CD4-positive, alpha-beta T cell treated with Interleukin-15 for 4 hours (primary cell): ENCODE results near the gene LHX6.

Source experiments
- DNase-seq: peaks from one replicate; pipeline ENCODE4 v3.0.0-alpha.2; 2020; ENCODE audit warnings: low spot score

LHX6 gene

DNA sequence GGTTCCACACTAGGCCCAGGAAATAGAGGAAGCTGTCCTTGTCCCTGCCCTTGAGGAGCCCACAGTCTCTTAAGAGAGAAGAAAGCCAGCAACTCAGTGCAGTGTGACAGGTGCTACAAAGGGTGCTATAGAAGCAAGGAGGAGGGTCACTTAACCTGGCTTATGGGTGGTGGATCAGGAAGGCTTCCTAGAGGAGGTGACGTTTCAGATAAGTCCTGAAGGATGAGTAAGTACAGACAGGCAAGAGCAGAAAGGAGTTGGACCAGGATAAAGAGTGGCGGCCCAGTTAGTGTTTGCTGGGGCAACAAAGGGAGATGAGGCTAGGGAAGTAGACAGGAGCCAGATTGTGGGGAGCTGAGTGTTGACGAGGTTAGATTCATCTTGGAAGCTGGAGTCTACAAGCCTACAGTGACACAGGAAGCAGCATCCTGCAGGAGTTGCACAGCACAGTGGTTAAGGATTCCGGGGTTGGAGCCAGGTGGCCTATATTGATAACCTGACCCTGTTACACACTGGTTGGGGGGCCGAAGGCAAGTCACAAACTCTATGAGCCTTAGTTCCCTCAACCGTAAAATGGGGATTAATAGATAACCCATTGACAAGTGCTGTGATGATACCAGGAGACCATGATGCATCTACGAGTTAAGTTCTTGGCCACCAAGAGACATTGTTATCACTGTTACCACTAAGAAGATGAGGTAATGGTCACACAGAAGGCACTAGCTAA, 5.4 kb upstream of the LHX6 start:
- no peak for DNase-seq

DNA sequence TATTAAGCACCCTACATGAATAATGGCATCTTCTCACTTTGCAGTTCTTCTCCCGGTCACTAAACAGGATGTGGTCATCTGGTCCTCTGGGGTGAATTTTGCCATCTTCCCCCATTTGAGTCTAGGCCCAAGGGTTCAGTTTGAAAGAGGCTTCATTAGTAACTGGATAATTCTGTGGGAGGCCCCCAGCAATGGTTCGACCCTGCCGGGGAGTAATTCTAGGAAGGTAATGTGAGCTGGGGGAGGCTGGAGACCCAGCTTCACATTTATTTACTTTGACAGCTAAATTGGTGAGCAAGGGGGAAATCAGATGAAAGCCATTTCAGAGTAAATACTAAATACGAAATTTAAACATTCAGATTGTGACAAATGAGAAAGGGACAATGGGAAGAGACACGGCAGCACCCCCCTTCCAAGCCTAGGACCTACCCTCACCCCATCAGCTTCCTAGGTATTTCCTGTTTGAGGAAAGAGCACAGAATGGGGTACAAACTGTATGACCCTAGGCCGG, 4.1 kb upstream of the LHX6 start:
- DNase-seq: no peak

DNA sequence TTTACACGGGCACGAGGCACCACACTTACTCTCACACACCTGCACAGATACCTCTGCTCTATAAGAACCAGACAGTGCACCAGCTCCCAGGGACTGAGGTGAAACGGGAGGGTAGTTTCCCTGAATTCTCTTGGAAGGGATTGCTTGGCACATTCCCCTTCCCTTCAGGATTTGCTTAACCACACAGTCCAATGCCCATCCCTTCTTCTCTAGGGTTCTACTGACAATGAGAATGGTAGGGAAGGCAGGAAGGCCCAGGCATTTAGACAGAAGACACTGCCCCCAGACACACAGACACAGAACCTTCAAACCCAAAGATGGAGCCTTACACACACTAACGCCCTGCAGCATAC, 704 bp upstream of the LHX6 start:
- DNase-seq: no peak

DNA sequence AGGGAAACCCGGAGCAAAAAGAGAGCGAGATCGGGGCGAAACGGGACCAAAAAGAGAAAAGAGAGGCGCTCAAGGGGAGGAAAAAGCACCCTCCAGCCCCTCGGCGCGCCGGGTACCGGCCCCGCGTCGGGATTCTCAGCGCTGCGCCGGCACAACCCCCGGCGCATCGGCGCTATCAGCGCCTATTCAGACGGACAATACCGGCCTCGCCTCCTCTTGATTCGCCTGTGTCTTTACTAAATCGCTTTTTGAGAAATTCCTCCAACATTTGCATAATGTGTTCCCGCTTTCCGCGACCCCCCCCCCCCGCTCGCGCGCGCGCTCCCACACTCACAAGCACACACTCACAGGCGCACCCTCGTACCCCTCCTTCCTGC, 578 bp downstream of the LHX6 start:
- no peak for DNase-seq

DNA sequence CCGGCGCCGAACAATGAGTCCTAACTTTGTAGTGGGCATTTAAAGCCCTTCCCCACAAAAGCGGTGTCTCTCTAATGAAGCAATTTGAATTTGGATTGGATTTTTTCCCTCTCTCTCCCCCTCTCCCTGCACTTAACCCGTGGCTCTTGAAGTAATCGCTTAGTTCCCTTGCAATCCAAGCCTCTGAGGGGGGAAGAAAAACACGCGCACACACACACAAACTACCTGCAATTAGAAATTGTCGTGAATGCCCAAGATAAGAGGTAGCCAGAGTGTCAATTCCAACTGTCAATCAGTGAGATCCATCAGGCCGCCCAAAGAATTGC, 1.2 kb downstream of the LHX6 start:
- no peak for DNase-seq

DNA sequence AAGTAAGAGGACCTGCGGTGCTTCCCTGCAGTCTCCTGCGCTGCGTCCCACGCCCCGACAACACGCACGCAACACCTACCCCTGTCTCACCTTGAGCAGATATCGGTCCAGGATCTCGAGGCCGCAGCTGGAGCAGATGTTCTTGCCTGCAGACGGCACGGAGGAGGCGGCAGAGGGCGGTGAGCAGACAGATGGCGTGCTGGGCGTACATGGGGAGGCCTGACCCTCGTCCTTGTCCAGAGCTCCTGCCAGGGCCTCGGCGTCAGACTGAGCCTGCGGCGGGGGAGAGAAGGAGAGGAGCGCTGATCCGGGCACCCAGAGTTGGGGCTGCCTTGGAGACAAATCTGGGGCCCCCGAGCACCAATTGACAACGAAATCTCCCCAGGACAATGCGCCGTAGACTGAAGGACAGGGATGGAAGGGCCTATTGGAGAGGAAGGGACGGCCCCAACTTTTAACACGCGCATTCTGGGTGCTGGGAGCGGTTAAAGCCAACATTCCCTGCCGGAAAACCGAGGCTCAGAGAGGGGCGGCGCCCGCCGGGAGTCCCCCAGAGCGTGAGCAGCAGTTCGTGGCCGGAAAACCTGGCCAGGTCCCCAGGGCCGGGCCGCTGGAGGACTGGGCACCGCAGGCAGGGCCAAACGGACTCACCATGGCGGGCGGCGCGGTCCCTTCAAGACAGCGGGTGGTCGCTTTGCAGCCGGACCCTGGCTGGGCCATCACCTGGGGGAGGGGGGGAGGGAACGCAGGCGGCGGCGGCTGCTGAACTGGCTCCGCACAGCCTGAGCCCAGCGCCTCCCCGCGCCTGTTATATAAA, 1.8 kb downstream of the LHX6 start:
- DNase-seq: no peak

DNA sequence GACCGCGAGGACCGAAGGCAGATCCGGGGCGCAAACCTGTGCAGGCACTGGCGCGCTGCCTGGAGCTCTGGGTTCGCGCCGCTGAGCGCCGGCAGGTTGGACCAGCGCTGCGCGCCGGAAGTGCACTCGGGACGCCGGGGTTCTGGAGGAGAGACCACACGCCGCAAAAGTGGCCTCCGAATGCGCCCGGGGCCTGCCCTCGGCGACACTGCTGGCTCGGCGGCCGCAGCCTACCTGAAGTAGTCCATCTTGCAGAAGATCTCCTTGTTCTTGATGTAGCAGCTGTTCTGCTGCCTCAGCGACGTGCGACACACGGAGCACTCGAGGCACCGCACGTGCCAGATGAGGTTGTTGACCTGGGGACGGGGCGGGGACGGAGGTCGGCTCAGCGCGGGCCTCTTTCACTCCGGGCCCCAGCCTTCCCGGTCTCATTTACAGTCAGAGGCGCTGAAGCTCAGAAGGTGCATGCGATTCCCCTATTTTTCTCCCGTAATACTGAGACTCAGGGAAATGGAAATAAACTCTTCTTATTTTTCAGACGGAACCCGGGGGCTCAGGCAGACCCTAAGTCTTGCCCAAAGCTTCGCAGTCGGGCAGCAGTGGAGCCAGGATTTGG, 2.5 kb downstream of the LHX6 start:
- DNase-seq: no peak

DNA sequence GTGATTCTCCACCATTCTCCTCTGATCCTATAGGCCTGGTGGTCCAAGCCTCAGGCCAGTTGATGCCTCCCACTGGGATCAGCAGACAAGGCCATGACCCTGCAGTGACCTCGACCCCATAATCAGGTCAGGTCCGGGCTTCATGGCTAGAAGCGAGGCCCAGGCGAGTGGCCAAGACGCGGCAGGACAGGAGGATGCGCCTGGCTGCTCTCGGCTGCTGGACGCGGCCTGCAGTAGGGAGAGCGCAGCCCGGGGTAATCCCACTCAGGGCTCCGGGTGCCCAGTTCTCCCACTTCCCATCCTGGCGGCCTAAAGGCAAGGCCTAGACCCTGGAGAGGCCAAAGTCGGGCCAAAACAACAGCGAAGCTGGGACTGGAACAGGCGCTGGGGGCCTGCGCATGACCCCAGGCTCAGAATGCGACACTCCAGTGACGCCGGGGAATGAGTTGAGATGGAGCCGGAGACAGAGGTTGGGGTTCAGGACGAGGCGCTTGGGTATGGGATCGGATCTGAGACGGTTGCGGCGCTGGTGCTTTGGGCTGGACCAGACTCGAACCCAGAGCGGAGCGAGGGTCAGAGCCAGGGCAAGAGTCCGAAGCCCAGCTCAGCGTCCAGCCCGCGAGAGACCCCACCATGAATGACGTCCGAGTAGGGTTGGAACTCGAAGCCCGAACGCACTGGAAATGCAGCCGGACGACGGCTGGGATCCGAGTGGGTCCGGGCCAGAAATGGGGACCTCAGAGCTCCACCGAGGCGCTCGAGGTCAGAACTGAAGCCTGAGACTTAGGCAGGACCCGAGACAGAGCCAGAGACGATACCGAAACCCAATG, 3.2 kb downstream of the LHX6 start:
- DNase-seq: no peak

DNA sequence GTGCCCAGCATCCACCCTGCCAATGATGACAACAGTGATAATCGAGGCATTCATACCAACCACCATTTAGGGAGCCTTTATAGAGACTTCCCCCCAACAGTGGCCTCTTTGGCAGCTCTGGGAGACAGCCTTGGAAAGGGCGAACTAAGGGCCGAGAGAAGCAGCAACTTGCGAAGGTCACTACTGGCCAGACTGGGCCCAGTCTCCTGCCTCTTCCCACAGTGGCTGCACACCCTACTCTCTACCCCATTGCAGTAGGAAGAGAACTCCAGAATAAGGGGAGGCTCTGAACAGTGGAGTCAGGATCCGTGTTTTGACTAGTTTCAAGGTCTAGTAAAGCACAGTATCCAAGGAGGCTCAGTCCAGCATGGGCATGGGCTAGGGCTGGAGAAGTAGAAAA, 5.3 kb downstream of the LHX6 start:
- DNase-seq: no peak

DNA sequence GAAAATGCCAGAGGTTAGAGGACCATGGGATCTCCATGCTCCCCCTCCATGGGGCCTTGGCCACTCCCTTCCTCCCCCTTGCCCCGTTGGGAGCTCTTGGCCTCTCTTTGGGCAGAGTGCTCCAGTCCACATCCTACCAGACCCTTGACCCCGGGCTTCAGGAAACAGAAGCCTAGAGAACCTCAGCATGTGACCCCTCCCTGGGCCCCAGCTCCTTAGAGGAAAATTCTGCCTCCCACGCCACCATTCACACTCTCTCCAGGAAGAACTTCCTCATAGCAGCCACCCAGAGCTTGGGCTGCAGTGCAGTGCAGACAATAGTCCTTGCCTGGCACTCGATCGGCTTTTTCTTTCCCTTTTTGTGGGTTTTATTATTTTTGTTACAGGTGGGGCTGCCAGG, 6.0 kb downstream of the LHX6 start:
- DNase-seq: no peak

DNA sequence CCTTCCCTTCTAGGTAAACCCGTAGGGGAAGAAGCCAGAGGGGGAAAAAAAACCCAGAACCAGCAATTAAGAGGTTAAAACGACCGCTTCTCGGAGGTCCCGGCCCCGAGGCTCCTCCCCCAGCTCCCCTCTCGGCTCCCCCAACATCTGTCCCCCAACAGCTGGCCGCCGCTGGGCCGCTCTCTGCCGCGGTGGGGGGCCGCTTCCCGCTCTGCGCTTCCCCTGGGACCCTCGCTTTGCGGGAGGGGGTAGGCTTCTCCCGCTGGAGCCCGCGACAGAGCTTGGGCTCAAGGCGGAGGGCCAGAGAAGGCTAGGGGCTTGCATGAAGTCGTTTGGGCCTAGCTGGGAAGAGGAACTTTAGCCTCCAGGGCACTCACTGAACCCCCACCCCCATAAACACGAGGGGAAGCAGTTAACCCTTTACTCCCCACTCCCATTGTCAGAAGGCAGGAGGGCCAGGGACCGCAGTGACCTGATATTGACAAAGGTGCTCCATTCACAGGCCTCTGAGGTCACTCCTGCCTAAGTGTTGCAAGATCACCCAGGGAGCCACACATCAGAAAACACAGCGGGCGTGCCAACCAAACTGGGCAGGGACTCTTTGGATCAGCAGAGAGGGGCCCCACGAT, 7.5 kb downstream of the LHX6 start:
- DNase-seq: no peak

DNA sequence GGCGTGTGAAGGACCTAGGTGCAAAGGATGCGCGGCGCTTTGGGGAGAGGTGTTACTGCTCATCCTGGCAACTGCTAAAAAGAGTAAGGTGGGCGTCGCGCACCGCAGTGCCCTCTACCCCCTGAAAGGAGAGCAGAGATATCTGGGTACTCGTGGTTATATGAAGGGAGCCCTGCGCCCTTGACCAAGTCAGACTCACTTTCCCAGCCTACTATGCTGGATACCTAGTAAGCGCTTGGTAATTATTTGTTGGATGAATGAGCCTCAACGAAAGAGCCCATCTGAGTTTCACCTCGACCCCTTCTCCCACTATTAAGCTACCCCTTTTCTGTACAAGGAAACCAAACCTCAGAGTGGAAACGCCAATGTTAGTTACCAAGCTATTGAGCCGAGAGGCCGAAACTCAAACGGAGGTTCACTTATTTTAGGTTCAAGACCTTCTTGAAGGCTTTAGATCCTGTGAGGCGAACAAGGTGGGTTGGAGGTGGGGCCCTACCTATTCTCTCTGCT, 8.0 kb downstream of the LHX6 start:
- no peak for DNase-seq

DNA sequence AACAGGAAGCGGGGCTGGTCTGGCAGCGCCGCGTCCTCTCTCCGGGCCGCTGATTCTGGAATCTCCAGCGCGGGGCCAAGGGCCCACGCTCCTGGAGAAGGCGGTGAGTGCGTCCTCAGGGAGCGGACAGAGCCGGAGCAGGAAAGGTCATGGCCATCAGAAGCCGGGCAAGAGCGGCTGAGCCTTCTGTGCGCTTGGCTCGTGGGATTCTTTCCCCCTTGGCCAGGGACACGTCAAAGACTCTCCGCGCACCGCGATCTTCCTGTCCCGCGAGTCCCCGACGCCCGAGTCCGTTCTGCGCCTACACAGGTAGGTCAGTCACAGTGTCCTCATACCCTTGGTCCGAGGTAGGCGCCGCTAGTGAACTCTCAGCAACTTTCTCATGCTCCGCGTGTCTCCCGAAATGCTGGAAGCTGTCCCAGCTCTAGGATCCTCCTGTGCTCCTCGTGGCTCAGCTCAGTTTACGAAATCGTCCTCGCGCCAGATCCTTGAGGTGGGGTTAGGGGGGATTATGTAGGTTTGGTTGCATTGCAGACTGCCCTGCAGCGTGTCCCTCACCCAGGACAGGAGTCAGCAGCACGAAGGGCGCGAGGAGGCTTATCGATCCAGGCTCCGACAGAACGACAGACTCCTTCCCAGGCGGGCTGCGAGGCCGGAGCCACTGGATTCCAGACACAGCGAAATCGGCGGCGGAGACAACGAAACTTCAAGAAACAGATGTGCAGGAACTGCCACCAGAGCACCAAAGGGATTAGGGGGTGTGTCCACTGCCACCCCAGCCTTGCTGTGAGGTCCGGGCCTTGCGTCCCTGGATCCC, 8.7 kb downstream of the LHX6 start:
- DNase-seq: no peak

DNA sequence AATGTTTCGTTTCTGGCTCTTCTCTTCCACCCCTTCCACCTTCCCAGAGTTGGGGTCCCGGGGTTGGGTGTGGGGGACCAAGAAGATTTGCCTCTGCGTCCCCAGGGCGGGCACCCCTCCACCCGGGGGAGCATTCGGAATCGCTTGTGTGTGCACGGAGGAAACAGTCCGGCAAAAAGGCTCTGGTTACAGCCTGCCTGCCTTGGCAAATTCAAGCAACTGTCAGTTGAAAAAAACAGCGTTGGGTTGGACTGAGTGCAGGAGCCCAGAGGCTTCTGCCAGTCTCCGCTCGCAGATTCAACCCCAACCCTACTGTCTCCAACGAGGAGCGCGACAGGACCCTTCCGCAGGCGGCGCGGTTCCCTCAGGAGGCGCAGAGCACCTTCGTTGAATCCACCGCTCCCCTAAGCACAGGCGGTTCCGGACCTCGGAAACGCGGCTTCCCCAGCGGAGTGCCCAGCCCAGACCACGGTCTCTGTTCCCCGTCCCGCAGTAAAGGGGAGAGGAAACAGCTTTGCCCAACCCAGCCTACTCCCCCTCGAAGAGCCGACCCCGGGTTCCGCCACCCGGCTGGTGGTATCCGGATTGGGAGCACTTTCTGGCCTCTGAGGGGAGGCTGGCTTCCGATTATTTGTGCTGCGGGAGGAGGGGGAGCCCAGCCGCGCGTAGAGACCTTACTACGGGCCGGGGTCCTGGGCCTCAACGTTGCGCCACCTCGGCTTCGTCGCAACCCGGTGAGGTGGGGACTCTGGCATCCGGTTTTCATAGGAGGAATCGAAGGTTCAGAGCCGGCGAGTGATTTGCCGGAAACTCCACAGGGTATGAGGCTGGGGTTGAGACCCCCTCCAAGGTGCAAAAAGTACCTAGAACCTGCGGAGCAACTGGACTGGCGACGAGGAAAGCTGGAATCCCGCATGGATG, 9.6 kb downstream of the LHX6 start:
- no peak for DNase-seq

DNA sequence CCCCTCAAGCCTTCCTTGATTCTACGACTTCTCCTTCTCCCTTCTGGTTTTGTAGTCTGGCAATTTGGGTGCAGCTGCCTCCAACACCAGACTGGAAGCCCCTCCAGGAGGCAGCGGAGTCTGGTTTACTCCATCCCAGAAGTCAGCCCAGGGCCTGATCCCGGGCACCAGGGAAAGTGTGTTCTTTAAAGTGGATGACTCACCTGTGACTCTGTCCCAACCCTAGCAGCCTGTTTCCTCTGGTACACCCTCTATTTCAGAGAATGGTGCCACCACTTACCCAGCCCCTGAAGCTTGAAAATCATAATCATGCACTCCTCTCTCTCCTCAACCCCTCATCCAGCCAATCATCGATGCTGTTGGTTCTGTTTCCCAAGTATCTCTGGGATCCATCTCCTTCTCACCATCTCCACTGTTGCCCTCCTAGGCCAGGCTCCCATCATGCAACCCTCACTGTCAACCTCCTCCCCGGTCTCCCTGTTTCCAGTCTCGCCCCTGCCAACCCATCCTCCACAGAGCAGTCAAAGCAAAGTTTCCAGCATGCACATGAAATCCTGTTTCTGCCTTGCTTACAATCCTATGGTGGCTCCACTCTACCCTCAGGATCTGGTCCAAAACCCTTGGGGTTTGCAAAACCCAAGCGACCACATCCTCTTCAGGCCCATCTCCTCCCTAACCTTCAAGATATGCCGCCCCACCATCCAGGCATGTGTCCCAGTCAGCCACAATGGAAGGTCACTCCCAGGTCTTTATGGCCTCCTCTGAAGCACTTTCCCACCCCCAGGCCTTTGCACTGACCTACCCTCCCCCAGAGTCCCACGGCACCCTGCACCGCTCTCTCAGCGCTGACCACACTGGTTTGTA, 10.5 kb downstream of the LHX6 start:
- no peak for DNase-seq

DNA sequence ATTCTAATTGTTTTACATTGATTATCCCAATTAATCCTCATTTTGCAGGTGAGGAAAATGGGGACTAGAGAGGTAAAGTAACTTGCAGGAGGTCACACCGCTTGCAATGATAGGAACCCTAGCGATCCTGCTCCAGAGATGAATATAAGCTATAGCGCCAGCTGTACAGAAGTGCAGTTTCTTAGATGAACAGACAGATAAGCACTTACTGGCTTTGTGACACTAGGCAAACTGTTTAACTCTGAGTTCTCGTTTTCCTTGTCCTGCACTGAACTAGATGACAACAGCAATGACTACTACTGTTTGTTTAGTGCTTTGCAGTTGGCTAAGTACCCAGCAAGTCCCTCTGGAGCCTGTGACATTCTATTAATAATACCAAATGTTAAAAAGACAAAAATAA, 11.1 kb downstream of the LHX6 start:
- DNase-seq: no peak

DNA sequence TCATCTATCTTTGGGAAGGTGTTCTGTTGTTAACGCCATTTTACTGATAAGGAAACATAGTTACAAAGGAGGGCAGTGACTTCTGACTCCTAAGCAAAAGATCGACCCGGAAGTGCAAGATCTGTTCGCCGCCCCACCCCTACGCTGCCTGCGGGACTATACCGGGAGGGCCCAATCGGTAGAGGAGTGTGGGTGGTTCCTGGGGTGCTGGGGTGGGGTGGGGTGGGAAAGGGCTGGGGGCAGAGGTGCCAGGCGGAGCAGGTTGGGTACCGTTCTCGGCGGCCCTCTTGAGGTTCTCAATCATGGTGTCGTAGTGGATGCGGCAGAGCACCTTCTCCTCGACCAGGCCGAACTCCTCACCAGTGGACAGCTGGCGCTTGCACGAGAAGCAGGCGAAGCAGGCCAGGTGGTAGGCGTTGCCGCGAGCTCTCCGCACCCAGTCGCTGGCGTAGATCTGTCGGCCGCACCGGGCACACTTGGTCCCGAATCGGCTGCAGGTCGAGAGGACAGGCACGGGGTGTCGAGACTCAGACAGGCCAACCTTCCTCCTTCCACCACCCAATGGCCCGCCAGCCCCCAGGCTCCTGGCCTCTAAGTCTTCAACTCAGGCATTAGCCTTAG, 11.8 kb downstream of the LHX6 start:
- DNase-seq: no peak

DNA sequence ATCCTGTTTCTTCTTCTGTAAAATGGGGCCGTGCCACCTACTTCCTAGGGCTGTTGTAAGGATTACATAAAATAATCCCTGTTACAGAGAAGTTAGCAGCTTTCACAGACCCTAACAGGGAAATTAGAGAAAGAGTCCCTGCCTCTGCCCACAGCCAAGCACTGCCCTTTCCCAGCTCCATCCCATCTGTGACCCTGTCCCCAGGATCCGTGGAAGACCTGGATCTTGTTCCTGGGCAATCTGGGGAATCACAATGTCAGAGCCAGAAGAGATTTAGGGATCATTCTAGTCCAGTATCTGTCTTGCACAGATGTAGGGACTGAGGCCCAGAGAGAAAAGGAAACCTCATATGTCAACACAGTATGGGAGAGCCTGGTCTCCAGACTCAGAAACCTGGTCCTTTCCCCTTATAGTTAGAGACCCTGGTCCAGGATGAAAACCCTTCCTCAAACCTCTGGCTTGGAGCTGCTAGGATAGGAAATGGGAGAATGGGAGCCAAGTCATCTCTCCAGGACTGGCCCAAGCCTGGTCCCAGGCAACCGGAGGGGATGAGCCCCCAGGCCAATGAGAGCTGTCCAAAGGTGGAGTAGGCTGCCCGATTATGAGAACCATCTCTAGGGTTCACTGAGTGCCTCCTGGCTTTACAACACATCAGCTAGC, 12.5 kb downstream of the LHX6 start:
- no peak for DNase-seq
